Measurements from ENCODE around the gene IGSF11.

Gene IGSF11

GRCh38 chr3:118932822-118933558 is 101.7 kb downstream of the IGSF11 start:
- DNase-seq, result no peak
- H3K27ac Mint-ChIP-seq, result no peak overlapping the region
- H3K27me3 Mint-ChIP-seq (ENCODE audit: low read depth, poor library complexity), result no peaks in the 10 kb centered on the region
- no peaks in the 10 kb centered on the region for H3K36me3 Mint-ChIP-seq (ENCODE audit: low read depth)
- no peaks in the 10 kb centered on the region for H3K9me3 Mint-ChIP-seq
- no peak overlapping the region for H3K4me3 Mint-ChIP-seq
- no peaks in the 10 kb centered on the region for H3K4me1 Mint-ChIP-seq
- TF ChIP-seq CTCF (IDR thresholded peaks at IDR 0.05), result no peak

GRCh38 chr3:118931996-118932395 is 102.7 kb downstream of the IGSF11 start:
- no peak for DNase-seq
- Mint-ChIP-seq H3K4me1 (no peaks in the 10 kb centered on the region), H3K36me3 (ENCODE audit: low read depth) (no peaks in the 10 kb centered on the region), H3K4me3 (no peak overlapping the region), H3K9me3 (no peaks in the 10 kb centered on the region), H3K27ac (no peak overlapping the region), H3K27me3 (ENCODE audit: low read depth, poor library complexity) (no peaks in the 10 kb centered on the region)
- TF ChIP-seq CTCF (IDR thresholded peaks at IDR 0.05), result no peak

GRCh38 chr3:118927449-118927848 is 107.2 kb downstream of the IGSF11 start:
- no peaks in the 10 kb centered on the region for H3K9me3 Mint-ChIP-seq
- H3K36me3 Mint-ChIP-seq (ENCODE audit: low read depth), result no peaks in the 10 kb centered on the region
- no peak for TF ChIP-seq CTCF (IDR thresholded peaks at IDR 0.05)

GRCh38 chr3:118912188-118912587 is 122.5 kb downstream of the IGSF11 start:
- H3K9me3 Mint-ChIP-seq, result peaks cover 14% of the 10 kb centered on the region
- H3K27ac Mint-ChIP-seq, result no peak overlapping the region
- TF ChIP-seq CTCF (IDR thresholded peaks at IDR 0.05), result no peak
- peaks cover 5% of the 10 kb centered on the region for H3K4me1 Mint-ChIP-seq
- H3K36me3 Mint-ChIP-seq (ENCODE audit: low read depth), result peaks cover 7% of the 10 kb centered on the region
- no peaks in the 10 kb centered on the region for H3K27me3 Mint-ChIP-seq (ENCODE audit: low read depth, poor library complexity)
- DNase-seq, result no peak
- no peak overlapping the region for H3K4me3 Mint-ChIP-seq

More at GRCh38 chr3:118927449-118927848, 107.2 kb downstream of the IGSF11 start:
- peaks cover 2% of the 10 kb centered on the region for H3K27me3 Mint-ChIP-seq (ENCODE audit: low read depth, poor library complexity)
- H3K27ac Mint-ChIP-seq, result no peak overlapping the region
- no peak for DNase-seq
- no peak overlapping the region for H3K4me3 Mint-ChIP-seq
- H3K4me1 Mint-ChIP-seq, result no peaks in the 10 kb centered on the region

- peaks cover 7% of the 10 kb centered on the region for H3K36me3 Mint-ChIP-seq (ENCODE audit: low read depth)
- no peak overlapping the region for H3K27ac Mint-ChIP-seq
- peaks cover 14% of the 10 kb centered on the region for H3K9me3 Mint-ChIP-seq
- peaks cover 5% of the 10 kb centered on the region for H3K4me1 Mint-ChIP-seq
- no peak overlapping the region for H3K4me3 Mint-ChIP-seq
- TF ChIP-seq CTCF (IDR thresholded peaks at IDR 0.05), result no peak
- peaks cover 3% of the 10 kb centered on the region for H3K27me3 Mint-ChIP-seq (ENCODE audit: low read depth, poor library complexity)
- no peak for DNase-seq
Measured at GRCh38 chr3:118910332-118910731, 124.3 kb downstream of the IGSF11 start.

GRCh38 chr3:118909763-118910162 is 124.9 kb downstream of the IGSF11 start:
- Mint-ChIP-seq H3K27me3 (ENCODE audit: low read depth, poor library complexity) (peaks cover 3% of the 10 kb centered on the region), H3K36me3 (ENCODE audit: low read depth) (peaks cover 7% of the 10 kb centered on the region), H3K4me1 (peaks cover 5% of the 10 kb centered on the region), H3K4me3 (no peak overlapping the region), H3K9me3 (peaks cover 14% of the 10 kb centered on the region), H3K27ac (no peak overlapping the region)
- no peak for TF ChIP-seq CTCF (IDR thresholded peaks at IDR 0.05)
- no peak for DNase-seq

All from nephron progenitor cell (in vitro differentiated cells).